Inflammatory macrophage (primary cell): ENCODE measurements around the gene ZFP3.
"Not testable (repeated sequence)": the region's sequence is repeated elsewhere in the genome, so short reads cannot be mapped to it uniquely, and the experiment has no call there.

ENCODE experiments used
- DNase-seq, 2 donors: peaks; one replicate each; pipeline ENCODE4 v3.0.0-alpha.2; 2020 to 2022
- total RNA-seq, 18 experiments: gene quantifications; one replicate each; lab custom pipeline; 2026; ENCODE audit warnings: mixed read lengths in 6 of 18, inconsistent platforms in 2 of 18; lab: John Stamatoyannopoulos, UW

Gene ZFP3
- 2.3 to 19.7 (median 11.7) reads per million in 18 experiments for total RNA-seq

DNA sequence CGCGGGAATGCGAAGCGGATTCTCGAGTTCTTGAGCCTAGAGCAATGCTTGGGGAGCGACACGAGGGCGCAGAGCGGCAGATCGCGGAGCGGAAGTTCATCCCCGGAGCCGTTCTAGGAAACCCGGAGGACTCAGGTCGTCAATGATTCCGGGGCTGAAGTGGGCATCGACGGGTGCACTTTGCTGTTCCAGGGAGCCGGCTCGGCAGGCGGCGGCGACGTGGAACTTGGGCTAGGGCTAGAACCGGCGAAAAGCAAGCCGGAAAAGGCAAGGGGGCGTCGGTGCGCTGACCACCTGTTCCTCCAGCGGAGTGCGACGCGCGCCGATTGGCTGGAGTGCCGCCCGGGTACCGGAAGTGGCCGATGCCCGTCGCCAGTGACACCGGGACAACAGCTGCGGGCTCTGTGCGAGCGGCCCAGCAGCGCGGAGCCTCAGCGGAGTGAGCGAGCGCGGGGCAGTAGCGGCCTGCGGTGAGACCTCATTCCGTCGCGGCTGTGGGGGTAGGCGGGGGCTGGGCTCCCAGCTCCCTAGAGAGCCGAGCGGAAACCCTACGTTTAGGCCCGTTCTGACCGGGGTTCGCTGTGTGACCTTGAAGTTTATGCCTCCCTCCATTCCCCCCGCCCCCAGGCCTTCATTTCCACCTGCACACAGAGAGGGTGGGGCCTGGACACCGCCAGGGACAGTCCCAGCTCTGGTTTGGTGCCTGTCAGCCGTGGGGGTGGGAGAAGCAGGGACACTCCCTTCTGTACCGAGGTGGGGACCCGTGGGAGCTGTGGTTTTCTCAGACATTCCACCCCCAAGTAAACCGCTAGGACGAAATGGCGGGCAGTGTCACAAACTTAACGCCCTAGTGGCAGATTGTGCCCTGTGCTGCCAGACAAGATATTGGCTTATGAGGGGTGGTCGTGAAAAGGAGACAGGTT, at the start of gene ZFP3:
Gene ZFP3, plus strand, starts transcription at position 362 of the 923 bp plus-strand sequence. CDS start 13,038 bp downstream, outside the sequence.
- peak; percentile 80 to 88 for DNase-seq

DNA sequence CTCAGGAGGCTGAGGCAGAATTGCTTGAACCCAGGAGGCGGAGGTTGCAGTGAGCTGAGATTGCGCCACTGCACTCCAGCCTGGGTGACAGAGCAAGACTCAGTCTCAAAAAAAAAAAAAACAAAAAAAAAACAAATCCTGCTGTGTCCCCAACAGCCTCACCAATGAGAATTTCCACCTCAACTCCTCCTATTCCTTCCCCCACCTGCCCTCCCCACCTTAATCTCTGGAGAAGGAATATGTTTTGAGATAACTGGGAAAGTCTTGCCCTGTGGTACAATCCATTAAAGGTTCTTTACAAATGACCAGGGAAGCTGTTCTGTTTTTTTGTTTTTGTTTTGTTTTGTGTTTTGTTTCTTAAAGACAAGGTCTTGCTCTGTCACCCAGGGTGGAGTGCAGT, 48.1 kb upstream of the ZFP3 start:
- peak in 1 of 2 donors; percentile 2 for DNase-seq

DNA sequence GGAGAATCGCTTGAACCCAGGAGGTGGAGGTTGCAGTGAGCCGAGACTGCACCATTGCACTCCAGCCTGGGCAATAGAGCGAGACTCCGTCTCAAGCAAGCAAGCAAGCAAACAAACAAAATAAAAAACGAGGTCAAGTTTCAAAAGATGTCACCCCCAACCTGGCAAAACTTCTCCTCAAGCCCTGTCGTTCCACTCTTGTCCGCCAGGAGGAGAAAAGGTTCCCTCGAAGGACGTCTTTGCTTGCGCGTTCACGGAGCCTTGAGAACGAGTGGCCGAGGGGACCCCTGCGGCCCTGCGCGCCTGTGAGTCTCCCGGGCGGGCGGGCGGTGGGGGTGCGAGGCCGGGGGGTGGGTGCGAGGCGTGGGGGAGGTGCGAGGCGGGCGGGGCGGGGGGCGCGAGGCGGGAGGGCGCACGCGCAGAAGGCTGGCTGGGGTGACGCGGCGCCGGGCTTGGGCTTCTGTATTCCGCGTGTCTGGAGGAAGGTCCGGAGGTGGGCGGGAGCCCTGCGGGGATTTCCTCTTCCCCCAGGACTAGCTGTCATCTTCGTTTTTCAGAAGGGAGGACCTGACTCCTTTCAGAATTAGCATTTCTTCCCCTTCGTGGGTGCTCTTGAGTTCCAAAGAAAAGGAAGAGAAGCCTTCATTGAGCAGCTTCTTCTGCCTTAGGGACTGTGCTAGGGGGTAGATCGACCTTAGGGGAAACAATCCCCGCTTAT, 46.7 kb upstream of the ZFP3 start:
- DNase-seq, result peak; percentile 96 to 98

DNA sequence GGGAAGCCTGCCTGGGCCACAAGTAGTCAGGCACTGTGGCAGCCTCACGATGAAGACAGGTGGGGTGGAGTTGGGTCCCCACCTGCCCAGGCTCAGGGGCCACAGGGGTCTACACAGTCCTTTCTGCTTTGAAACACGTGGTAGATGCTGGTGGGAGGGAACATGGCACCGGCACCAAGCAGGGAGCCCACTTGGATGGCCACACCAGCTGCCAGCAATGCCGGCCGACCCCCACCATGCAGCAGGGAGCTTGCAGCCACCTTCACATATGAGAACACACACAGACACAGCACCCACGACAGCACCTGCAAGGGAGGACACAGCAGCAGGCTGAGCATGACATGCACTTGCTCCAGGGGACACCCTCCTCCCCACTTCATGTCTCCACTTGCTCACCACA, 45.4 kb upstream of the ZFP3 start:
- DNase-seq, result no peak

DNA sequence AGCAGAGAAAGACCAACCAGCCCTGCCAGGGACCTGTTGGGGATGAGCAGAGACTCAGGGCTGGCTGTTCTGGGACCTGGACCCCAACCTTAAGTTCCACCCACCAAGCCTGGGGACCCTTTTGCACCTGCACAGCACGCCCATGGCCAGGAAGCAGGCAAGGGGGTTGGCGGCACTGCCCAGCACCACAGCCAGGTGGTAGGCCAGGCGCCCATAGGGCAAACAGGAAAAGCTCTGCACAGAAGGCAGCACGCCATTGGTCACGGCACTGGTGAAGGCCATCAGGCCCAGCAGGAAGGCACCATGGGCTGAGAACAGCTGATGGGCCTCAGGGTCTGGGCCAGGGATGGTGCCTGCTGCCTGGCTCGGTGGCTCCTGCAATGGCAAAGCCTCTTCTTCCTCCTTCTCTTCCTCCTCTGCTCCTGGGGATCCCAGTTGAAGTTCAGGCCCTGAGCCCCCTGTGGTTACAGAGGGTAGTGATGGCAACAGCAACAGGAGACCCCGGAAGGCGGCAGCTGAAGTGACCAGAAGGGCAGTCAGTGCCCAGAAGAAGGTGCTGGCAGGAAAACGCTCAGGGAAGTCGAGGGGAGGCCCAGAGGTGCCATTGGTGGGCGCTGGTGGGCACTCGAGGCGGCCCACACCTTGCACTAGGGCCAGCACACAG, 44.8 kb upstream of the ZFP3 start:
- DNase-seq, result no peak

DNA sequence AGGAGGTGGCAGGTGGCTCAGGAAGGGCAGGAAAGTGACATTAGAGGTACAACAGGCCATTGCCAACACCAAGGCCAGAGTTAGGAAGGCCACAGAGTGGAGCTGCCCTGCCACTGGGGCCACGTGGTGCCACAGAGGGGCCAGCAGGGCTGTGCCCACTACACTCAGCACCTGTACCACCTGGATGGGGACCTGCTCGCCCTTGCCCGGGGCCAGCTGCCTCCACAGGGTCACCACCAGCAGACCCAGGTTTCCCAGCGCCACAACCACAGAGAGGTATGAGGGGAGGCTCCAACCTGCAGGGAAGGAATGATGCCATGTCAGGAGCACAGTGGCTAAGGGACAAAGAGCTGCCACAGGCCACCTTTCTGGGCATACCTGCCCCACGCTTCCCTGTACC, 44.2 kb upstream of the ZFP3 start:
- DNase-seq, result no peak

DNA sequence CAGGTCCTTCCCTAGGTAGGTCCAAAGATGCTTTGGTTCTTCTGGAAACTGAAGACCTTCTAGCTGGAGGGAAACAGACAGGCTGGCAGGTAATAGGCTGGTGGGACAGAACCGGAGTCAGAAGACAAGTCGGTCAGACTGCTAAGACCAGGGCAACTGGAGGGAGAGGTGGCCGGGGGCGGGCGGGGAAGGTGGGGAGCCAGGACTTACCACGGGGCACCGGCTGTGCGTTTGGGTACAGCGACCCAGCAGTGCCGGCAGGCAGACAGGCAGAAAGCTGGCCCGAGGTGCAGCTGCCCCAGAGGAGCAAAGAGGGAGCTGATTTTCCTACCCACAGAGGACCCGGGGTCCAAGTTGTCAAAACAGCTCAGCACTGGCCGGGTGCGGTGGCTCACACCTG, 43.6 kb upstream of the ZFP3 start:
- DNase-seq, result no peak

DNA sequence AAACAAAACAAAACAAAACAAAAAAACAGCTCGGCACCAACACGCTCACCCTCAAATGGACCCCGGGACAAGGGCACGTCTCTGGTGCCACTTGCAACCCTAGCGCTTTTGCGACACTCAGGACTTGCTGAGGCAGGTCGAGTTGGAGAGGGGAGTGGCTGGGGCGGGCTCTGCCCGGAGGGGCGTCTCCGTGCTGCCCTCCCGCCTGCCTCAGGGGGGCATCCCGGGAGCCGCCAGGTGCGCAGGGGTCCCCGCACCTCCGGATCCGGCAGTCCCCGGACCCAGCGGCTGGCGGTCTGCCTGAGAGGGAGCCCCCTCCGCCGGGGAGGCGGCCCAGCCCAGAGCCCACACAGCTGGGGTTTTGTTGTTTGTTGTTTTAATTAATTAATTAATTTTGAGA, 43.0 kb upstream of the ZFP3 start, which contains the start of gene SLC52A1:
Gene SLC52A1, minus strand, starts transcription at position 112 of the 400 bp plus-strand sequence. CDS start 820 bp downstream, outside the sequence.
- DNase-seq, result no peak

DNA sequence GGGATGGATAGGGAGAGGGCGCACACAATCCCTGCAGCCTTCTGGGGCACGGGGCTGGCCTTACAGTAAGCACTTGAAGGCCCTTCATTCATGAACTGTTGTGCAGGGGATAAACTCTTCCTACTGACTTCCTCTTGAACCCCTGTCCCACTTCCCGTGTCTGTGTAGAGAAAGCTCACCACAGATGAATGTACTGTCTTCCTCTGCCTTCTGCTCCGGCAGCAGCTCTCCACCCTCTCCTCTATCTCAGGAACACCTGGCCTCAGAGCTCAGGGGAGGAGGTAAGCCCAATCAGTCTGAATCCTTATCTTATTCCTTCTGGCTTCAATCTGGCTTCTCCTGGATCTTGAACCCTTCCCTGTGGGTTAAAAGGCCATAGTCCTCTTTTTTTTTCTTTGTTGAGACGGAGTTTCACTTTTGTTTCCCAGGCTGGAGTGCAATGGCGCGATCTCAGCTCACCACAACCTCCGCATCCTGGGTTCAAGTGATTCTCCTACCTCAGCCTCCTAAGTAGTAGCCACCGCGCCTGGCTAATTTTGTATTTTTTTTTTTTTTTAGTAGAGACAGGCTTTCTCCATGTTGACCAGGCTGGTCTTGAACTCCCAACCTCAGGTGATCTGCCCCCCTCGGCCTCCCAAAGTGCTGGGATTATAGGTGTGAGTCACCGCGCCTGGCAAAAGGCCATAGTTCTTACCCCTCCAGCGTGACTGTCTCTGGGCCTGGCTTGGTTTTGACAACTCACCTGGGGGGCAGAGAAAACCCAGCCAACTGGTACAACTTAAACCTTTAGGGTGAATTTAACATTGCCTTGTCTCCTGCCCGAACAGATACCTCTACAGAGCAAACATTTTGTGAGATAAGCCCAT, 35.9 kb upstream of the ZFP3 start:
- DNase-seq, result no peak

DNA sequence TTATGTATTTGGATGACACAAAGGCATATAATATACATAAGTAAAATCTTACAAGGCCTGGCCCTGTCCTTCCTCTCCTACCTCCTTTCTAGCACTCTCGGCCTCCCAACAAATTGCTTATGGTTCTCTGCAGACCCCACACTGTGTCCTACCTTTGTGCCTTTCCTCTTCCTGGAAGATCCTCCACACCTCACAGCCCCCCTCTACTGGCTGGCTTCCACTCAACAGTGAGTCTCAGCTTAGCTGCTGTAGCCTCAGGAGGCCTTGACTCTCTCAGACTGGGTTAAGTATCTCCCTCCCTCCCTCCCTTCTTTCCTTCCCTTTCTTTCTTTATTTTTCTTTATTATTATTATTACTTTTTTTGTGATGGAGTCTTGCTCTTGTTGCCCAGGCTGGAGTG, 34.7 kb upstream of the ZFP3 start:
- no peak for DNase-seq

DNA sequence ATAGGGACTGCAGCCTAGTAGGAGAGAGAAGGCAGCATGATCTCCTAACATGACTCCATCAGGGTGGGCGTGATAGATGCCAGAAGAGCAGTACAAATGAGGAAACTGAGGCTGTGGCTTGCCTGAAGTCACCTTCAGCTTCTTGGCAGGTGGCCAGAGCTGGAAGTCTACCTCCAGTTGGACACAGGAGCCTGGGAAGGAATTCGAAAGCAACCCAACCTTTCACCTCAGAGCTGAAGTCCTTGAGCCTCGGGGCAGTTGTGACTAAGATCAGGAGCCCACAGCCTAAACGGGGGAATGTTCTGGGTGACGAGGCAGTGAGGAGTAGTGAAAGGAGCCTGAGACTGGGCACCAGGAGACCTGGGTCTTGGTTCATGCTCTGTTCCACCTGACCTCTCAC, 33.6 kb upstream of the ZFP3 start:
- DNase-seq, result no peak

DNA sequence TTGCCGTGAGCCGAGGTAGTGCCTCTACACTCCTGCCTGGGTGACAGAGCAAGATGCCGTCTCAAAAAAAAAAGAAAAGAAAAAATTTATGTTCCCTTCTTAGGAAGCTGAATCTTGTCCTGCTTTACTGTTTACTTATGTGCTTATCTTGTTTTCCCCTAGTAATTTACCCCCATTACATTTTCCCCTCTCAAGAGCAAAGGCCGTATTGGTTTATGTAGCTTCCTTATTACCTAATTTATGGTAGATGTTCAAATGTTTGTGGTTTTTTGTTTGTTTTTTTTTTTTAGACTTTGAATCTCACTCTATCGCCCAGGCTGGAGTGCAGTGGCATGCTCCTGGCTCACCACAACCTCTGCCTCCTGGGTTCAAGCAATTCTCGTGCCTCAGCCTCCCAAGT, 32.8 kb upstream of the ZFP3 start:
- no peak for DNase-seq

DNA sequence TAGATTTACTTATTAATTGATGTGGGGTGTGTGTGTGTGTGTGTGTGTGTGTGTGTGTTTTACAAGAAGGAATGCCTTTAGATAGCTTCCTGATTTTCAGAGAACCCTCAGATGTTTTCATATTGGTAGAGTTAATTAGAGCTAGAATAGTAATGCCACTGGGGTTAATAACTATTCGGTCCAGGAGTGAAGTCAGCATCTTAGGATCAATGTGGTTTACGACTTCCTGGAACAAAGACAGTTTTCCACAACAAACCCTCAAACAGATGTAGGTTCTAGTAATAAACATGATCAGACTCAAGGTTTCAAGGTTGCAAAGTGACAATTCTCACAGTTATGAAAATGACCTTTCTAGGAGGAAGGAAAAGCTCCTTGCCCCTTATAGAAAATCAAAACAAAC, 30.8 kb upstream of the ZFP3 start:
- DNase-seq, result no peak

DNA sequence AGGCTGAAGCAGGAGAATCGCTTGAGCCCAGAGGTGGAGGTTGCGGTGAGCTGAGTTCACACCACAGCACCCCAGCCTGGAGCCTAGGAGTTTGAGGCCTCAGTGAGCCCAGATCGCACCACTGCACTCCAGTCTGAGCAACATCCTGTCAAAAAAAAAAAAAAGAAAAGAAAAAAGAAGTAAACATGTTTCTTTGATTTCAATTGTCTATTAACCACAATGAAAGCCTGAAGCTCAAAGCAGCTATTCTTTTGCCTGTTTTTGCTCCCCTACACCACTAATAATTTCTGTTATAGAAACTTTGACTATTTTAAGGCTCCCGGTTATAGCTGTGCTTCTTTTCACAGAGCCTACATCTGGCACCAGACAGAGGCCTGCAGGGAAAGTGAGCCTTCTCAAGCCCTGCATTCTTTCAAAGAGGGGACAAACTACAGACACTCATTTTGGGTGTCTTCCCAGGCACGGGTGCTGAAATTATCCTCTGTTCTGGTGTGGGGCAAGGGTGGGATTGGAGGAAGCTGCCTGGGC, 28.9 kb upstream of the ZFP3 start:
- no peak for DNase-seq

DNA sequence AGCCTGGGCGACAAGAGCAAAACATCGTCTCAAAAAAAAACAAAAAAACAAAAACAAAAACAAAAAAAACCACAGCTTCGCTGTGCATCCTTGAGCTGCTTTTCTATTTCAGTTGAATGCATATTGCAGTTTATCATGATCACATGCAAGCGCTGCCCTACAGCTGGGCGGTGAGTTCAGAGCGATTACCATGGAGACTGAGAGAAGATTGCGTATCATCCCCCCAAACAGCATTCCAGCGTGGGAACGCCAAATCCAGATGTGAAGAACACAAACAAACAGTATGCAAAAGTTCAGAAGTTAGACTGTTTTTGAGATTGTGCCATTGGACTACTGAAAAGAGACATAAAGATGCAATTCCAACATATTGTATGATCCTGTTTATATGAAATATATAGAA, 28.0 kb upstream of the ZFP3 start:
- no peak for DNase-seq

DNA sequence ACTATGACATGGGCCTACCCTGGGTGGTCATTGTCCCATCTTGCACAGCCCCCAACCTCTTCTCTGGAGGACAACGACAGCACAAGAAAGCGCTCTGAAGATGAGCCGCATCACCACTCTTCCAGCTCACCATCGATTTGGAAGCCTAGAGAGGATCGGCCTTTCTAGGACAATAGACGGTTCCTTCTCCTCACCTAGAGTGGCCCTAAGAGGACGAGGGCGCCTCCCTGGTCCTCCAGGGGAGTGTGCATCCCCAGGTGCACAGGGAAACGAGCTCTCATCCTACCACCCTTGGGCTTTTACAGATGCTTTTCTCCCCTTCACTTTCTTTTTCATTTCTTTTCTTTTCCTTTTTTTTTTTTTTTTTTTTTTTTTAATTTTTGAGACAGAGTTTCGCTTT, 22.7 kb upstream of the ZFP3 start:
- DNase-seq, result no peak

DNA sequence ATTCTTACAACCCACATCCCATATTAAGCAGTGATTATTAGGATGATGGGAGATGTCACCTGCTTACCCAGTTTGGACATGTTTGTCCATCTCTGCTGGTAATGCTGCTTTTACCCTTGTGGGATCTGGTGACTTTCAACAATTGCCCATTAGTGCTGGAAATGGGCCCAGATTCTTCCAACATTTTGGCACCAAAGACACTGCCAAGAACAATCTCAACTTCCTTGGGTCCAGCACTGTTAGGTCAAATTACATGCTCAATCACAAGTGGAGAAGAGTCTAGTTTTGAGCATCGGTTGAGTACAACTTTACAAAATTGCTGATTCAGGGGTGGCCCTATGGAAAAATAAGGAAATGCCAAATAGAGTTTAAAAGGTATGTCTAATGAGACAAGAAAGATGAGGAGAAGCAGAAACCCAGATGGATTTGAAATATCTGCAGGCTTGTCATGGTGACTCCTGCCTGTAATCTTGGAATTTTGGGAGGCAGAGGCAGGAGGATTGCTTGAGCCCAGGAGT, 13.0 kb upstream of the ZFP3 start:
- DNase-seq, result no peak

DNA sequence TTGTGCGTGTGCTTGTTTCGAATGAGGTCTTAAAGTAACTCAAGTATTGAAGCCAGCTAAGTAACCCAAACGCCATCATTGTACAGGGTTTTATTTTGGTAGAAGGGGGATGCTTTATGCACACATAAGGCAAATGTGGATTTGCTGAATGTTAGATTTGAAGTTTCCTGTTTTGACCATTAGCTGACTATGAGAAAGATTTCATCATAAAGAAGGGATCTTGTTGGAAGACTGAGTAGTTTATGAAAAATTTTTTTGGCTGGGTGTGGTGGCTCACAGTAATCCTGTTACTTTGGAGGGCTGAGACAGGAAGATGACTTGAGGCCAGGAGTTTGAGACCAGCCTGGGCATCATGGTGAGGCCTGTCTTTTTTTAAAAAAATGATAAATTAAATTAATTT, 10.0 kb upstream of the ZFP3 start:
- DNase-seq, result no peak

DNA sequence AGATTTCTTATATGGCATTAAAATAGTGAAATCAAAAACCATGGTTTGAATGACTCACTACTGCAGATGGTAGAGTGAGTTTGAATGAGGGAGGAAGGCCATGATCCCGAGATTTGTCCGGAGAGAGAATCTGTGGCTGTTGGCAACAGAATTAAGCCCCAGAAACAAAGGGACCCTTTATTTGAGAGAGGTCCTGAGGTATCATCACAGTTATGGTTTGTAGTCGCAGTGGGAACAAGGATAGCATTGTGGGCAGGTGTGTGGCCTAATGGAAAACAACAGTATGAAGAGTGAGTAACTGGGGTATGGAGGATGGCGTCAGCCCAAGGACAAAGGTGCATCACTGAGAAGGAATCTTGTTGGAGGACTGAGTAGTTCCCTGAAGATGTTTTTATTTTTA, 8.5 kb upstream of the ZFP3 start:
- no peak for DNase-seq

DNA sequence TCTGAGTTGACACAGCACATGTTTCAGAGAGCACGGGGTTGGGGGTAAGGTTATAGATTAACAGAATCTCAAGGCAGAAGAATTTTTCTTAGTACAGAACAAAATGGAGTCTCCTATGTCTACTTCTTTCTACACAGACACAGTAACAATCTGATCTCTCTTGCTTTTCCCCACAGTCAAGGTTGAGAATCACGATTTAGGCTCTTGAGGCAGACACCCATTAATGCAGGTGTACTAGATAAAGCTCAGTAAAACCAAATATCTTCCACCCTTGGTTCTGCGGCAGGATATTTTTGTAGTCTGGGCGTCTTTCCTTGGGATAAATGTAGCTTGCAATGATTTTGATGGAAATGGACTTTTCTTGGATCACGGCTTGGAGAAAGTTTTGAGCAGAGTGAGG, 2.8 kb upstream of the ZFP3 start:
- not testable (repeated sequence) for DNase-seq

DNA sequence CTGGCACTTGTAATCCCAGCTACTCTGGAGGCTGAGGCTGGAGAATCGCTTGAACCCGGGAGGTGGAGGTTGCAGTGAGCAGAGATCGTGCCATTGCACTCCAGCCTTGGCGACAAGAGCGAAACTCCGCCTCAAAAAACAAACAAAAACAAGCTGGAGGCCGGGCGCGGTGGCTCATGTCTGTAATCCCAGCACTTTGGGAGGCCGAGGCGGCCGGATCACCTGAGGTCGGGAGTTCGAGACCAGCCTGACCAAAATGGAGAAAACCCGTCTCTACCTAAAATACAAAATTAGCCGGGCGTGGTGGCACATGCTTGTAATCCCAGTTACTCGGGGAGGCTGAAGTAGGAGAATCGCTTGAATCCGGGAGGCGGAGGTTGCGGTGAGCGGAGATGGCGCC, 992 bp upstream of the ZFP3 start:
- DNase-seq, result not testable (repeated sequence)

DNA sequence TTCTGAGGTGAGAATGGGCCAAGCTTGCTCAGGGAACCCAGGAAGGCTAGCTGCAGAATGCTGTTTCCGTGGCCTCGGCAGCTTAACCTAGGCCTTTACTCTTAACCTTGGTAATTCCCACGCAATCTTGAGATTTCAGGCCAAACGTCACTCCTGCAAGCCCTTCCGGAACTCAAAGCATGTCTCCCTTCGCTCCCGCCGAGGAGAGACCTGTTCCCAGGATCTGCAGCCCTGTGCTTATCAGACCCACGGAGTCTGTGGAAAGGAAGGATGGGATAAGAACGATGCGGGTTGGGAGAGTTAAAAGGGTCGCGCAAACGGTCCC, 524 bp upstream of the ZFP3 start:
- DNase-seq, result no peak
